ENCODE results near the gene TIMM50.
"Not testable (repeated sequence)": the region's sequence is repeated elsewhere in the genome, so short reads cannot be mapped to it uniquely, and the experiment has no call there.

The TIMM50 gene

GRCh38 chr19:39470724-39471339 lies 9.8 kb upstream of the TIMM50 start:
- no peak for DNase-seq

- no peak for DNase-seq
These were observed 8.7 kb upstream of the TIMM50 start for GRCh38 chr19:39471756-39472536.

DNA sequence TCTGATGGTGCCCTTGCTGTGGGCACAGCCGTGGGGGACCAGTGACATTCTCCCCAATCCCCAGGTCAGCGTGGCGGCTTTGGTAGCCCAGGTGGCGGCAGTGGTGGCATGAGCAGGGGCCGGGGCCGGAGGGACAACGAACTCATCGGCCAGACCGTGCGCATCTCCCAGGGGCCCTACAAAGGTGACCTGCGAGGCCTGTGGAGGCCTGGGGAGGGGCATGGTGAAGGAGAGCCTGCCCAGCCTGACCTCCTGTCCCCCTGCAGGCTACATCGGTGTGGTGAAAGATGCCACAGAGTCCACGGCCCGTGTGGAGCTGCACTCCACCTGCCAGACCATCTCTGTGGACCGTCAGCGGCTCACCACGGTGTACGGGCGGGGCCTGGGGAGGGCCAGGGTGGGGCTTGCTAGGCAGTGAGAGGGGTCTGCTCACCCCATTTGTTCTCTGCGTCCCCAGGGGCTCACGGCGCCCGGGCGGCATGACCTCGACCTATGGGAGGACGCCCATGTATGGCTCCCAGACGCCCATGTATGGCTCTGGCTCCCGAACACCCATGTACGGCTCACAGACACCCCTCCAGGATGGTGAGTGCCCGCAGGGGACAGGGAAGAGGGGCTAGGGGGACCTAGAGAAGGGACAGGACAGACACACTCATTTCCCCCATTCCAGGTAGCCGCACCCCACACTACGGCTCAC lies 7.7 kb upstream of the TIMM50 start:
- no peak for DNase-seq

DNA sequence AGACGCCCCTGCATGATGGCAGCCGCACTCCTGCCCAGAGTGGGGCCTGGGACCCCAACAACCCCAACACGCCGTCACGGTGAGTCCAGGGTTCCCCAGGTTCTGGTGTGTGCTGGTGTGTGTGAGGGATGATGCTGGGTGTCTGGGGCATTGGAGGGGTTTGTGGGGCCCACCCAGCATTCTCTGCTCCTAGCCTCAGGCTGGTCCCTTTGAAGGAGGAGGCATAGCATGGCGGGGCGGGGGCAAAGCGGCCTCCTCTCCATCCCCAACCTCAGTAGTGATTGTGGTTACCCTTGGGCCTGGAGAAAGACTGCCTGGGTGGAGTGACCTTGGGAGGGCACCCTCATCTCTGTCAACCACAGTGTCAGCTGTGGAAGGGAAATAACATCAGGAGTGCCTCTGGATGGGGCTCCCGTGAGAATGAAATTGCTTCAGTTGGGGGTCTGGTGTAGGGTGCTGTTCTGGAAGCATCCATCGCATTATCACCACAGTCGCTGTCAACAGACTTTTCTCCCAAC lies 7.1 kb upstream of the TIMM50 start:
- no peak for DNase-seq

- DNase-seq, result peak; percentile 46 to 82 (median 72)
These were observed 6.5 kb upstream of the TIMM50 start for GRCh38 chr19:39474139-39474620.

GRCh38 chr19:39475748-39476147 lies 4.9 kb upstream of the TIMM50 start:
- DNase-seq, result no peak

GRCh38 chr19:39479319-39479801 lies 1.3 kb upstream of the TIMM50 start:
- not testable (repeated sequence) for DNase-seq

DNA sequence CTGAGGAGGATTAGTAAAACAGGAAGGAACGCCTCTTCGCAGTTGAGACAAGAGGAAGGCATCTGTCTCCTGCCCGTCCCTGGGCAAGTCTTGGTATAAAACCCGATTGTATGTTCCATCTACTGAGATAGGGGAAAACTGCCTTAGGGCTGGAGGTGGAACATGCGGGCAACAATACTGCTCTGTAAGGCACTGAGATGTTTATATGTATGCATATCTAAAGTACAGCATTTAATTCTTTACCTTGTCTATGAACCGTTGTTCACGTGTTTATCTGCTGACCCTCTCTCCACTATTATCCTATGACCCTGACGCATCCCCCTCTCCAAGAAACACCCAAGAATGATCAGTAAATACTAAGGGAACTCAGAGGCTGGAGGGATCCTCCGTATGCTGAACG lies 722 bp upstream of the TIMM50 start:
- peak in 1 of 6 experiments; percentile 24 for DNase-seq

GRCh38 chr19:39481229-39481545 lies 549 bp downstream of the TIMM50 start:
- no peak for DNase-seq

DNA sequence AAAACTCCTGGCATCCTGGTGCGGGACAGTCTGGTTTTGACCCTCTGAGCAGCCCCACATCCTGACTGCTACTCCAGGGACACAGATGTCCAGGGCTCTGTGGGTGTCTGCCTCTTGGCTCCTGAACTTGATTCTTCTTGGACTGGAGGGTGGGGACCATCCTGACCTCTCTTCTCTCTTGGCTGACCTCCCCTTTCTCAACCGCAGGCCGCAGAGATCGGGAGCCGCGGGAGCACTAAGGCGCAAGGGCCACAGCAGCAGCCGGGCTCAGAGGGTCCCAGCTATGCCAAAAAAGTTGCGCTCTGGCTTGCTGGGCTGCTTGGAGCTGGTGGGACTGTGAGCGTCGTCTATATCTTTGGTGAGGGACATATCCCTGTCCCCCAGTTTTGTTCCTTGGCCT lies 1.0 kb downstream of the TIMM50 start:
- DNase-seq, result no peak

DNA sequence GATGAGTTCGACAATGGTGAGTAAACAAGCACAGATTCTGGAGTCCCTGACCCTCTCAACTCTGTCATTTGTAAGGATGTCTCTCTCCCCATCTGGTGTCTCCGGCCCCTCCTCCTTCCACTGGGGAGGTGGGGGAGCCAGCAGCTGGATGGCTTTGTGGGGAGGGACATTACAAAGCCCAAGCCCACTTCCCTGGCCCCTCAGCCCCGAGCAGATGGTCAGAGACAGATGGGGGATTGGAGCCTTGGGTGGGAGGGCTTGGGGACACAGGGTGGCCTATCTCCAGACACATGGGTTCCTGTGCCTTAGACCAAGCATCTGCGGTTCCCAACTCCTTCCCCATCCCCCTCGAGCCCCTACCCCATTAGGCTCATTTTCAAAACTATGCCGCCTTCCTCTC lies 2.5 kb downstream of the TIMM50 start:
- no peak for DNase-seq

GRCh38 chr19:39489756-39490155 lies 9.1 kb downstream of the TIMM50 start:
- DNase-seq, result no peak

DNA sequence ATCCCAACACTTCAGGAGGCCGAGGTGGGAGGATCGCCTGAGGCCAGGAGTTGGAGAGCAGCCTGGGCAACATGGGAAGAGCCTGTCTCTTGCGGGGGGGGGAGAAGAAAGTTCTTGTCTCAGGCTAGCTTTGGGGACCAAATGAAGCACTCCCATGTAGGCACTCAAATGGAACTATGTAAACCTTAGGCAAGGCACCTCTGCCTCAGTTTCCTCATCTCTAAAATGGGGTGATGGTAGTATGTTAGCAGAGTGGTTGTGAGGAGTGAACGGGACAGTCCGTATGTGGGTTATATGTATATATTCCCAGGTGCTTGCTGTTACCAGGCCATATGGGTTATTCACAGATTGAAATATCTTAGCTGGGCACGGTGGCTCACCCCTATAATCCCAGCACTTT lies 11.6 kb downstream of the TIMM50 start:
- no peak for DNase-seq

DNA sequence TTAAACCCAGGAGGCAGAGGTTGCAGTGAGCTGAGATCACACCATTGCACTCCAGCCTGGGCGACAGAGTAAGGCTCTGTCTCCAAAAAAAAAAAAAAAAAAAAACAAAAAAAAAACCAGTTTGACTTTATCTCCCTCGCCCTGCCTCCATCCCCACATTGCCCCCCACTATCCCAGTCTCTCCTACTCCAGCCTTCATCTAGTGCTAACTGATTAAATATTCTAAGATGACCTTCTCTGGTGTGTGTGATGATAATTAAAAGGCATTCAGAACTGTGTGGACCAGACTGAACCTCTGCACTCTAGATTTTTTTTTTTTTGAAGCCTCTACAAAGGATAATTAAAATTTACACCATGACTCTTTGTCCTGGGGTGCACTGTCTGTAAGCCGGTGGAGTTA lies 12.2 kb downstream of the TIMM50 start:
- no peak for DNase-seq

GRCh38 chr19:39494661-39495060 lies 14.0 kb downstream of the TIMM50 start:
- DNase-seq, result no peak

- DNase-seq, result no peak
These were observed 15.4 kb downstream of the TIMM50 start for GRCh38 chr19:39496063-39496462.

GRCh38 chr19:39497701-39497995 lies 17.0 kb downstream of the TIMM50 start:
- DNase-seq, result no peak

- DNase-seq, result peak in 2 of 6 experiments; percentile 31 to 45
These were observed 17.6 kb downstream of the TIMM50 start for GRCh38 chr19:39497996-39498797.

- peak in 1 of 6 experiments; percentile 5 for DNase-seq
These were observed 18.4 kb downstream of the TIMM50 start, which contains the start of gene DLL3 for GRCh38 chr19:39498798-39499642. Gene DLL3, plus strand, starts transcription at chr19:39498947. Its CDS starts 28 bp downstream, at chr19:39498975.

DNA sequence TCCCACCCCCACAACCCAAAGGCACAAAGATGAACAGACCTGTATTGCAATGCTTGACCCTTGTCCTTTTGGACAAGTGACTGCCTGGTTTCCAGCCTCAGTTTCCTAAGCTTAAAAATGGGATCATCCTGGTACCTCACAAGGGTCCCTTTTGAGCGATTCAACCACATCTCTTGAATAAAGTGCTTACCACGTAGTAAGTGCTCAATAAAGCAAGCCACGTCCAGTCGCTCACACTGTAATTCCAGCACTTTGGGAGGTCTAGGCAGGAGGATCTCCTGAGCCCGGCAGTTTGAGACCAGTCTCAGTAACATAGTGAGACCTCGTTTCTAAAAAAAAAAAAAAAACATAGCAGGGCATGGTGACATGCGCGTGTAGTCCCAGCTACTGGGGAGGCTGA lies 19.3 kb downstream of the TIMM50 start:
- no peak for DNase-seq

GRCh38 chr19:39500543-39500942 lies 19.9 kb downstream of the TIMM50 start:
- no peak for DNase-seq

GRCh38 chr19:39501340-39501739 lies 20.7 kb downstream of the TIMM50 start:
- DNase-seq, result no peak

Measured in stimulated activated naive CD4-positive, alpha-beta T cell (primary cell).